ENCODE measurements around the gene CHIT1. TPM values are rescaled to one million over a fixed set of nuclear protein-coding genes. Genes with fewer than 3 reads are reported as not detected.

Gene CHIT1
- total and polyA plus RNA-seq, 2 of the 8 experiments (the other 6 are each of a cell fraction or from before 2014, with no cell fraction given), result not detected

- TF ChIP-seq CHD7 (IDR thresholded peaks at IDR 0.05; ENCODE audit: insufficient replicate concordance, low read length) (no peak), BACH1 (IDR thresholded peaks at IDR 0.05; ENCODE audit: low read length) (no peak), HDAC6 (IDR thresholded peaks at IDR 0.05; ENCODE audit: low read depth, low read length) (no peak), CBX5 (IDR thresholded peaks at IDR 0.05; ENCODE audit: low read depth, low read length) (no peak), SP2 (IDR thresholded peaks at IDR 0.05; ENCODE audit: low read length) (no peak), KDM5A (IDR thresholded peaks at IDR 0.05; ENCODE audit: low read length) (no peak), RNF2 (IDR thresholded peaks at IDR 0.05; ENCODE audit: borderline replicate concordance, low read depth, low read length, missing control alignments, poor library complexity, severe bottlenecking) (no peak), CHD1 (IDR thresholded peaks at IDR 0.05; ENCODE audit: low read depth, low read length) (no peak), EZH2 (IDR thresholded peaks at IDR 0.05; ENCODE audit: low read depth, low read length, severe bottlenecking) (no peak), RBBP5 (IDR thresholded peaks at IDR 0.05; ENCODE audit: borderline replicate concordance, low read depth, low read length) (no peak)
Observed at GRCh38 chr1:203264052-203264501, 34.6 kb upstream of the CHIT1 start (continued).

Measured in H1 (cell line).